Hepatocyte (in vitro differentiated cells): Measurements from ENCODE around the gene IFT27. TPM values are rescaled to one million over a fixed set of nuclear protein-coding genes. Genes with fewer than 3 reads are reported as not detected.

Experiments used
- DNase-seq: peaks from one replicate; pipeline ENCODE4 v3.0.0-alpha.2; 2016; ENCODE audit warnings: low spot score
- H2AFZ ChIP-seq: fragments of 200-600 bp; sonication (generic); 2 replicates; pipeline ENCODE4 v1.6.0; 2016; ENCODE audit warnings: antibody characterized with exemption, mild to moderate bottlenecking
- H3K27ac ChIP-seq: fragments of 200-600 bp; sonication (generic); 2 replicates; pipeline ENCODE4 v1.5.1; 2016; ENCODE audit warnings: mild to moderate bottlenecking
- H3K27me3 ChIP-seq: fragments of 200-600 bp; sonication (generic); 2 replicates; pipeline ENCODE4 v1.6.1; 2016
- H3K36me3 ChIP-seq: fragments of 200-600 bp; sonication (generic); replicated peaks from 2 replicates; pipeline ENCODE4 v1.5.1; 2016; ENCODE audit warnings: low read depth; ENCODE audit not compliant: insufficient read depth
- H3K4me1 ChIP-seq: fragments of 200-600 bp; sonication (generic); 2 replicates; pipeline ENCODE4 v1.5.1; 2016; ENCODE audit warnings: mild to moderate bottlenecking, moderate library complexity; ENCODE audit not compliant: insufficient read depth
- H3K4me2 ChIP-seq: fragments of 200-600 bp; sonication (generic); 2 replicates; pipeline ENCODE4 v1.6.0; 2016
- H3K4me3 ChIP-seq: fragments of 200-600 bp; sonication (generic); 2 replicates; pipeline ENCODE4 v1.5.1; 2016; ENCODE audit warnings: mild to moderate bottlenecking
- H3K79me2 ChIP-seq: fragments of 200-600 bp; sonication (generic); 2 replicates; pipeline ENCODE4 v1.6.0; 2017; ENCODE audit warnings: mild to moderate bottlenecking
- H3K9me2 ChIP-seq: fragments of 200-600 bp; sonication (generic); replicated peaks from 2 replicates; pipeline ENCODE4 v1.6.0; 2017; ENCODE audit warnings: mild to moderate bottlenecking; ENCODE audit not compliant: insufficient read depth
- H3K9me3 ChIP-seq: fragments of 200-600 bp; sonication (generic); 2 replicates; pipeline ENCODE4 v1.5.1; 2016; ENCODE audit warnings: low read depth, mild to moderate bottlenecking
- H4K20me1 ChIP-seq: fragments of 200-600 bp; sonication (generic); 2 replicates; pipeline ENCODE4 v1.6.0; 2016; ENCODE audit warnings: mild to moderate bottlenecking; ENCODE audit not compliant: insufficient read depth, poor library complexity, severe bottlenecking
- CTCF ChIP-seq: fragments of 200-600 bp; sonication (generic); IDR thresholded peaks from 2 replicates; pipeline ENCODE4 v1.5.1; 2016; ENCODE audit warnings: antibody characterized with exemption, mild to moderate bottlenecking; ENCODE audit not compliant: poor library complexity
- EZH2 ChIP-seq: fragments of 200-600 bp; sonication (generic); IDR thresholded peaks from 2 replicates; pipeline ENCODE4 v1.6.1; 2016; ENCODE audit warnings: antibody characterized with exemption, mild to moderate bottlenecking, borderline replicate concordance
- EZH2phosphoT487 ChIP-seq: fragments of 200-600 bp; sonication (generic); IDR thresholded peaks from one replicate; pipeline ENCODE4 v1.6.1; 2018; ENCODE audit warnings: antibody characterized with exemption, mild to moderate bottlenecking, low read depth, moderate library complexity; ENCODE audit not compliant: unreplicated experiment, severe bottlenecking
- WGBS: methylation state at CpG from one replicate; pipeline ENCODE4 v1.1.6; 2016; ENCODE audit warnings: low lambda C conversion rate; ENCODE audit errors: missing lambda C conversion rate; 5-methylcytosine and 5-hydroxymethylcytosine counted together
- polyA plus RNA-seq: library from polyadenylated mRNA; unstranded; fragments of >200 nt; fragmentation: Nextera tagmentation; extraction: Ambion mirVana; gene quantifications from 2 replicates; pipeline ENCODE4 v1.2.1, GENCODE V29; 2016
- total RNA-seq: library from RNA; depleted of rRNA; stranded (reverse); fragments of >200 nt; gene quantifications from 2 replicates; pipeline ENCODE4 v1.2.3, GENCODE V29; 2014

Gene IFT27
- total and polyA plus RNA-seq, 2 experiments from 2014 or later: 15.3 to 25.3 TPM

GRCh38 chr22:36814801-36815200, 38.9 kb upstream of the IFT27 start:
- Histone ChIP-seq H3K9me2 (no peaks in the 10 kb centered on the region), H3K27ac (no peak overlapping the region), H3K79me2 (no peaks in the 10 kb centered on the region), H3K9me3 (no peaks in the 10 kb centered on the region), H3K4me3 (no peak overlapping the region), H3K27me3 (peaks cover 72% of the 10 kb centered on the region), H4K20me1 (no peaks in the 10 kb centered on the region), H3K4me1 (peaks cover 5% of the 10 kb centered on the region), H2AFZ (no peak overlapping the region), H3K4me2 (no peak overlapping the region), H3K36me3 (no peaks in the 10 kb centered on the region)
- no peak for DNase-seq
- TF ChIP-seq EZH2 (no peak), EZH2phosphoT487 (no peak), CTCF (no peak)
- 74% methylated on average over 10 of the region's 10 CpGs for WGBS

GRCh38 chr22:36811094-36811800, 35.3 kb upstream of the IFT27 start:
- Histone ChIP-seq H3K27me3 (peaks cover 37% of the 10 kb centered on the region), H3K27ac (no peak overlapping the region), H3K36me3 (no peaks in the 10 kb centered on the region), H4K20me1 (no peaks in the 10 kb centered on the region), H3K4me2 (no peak overlapping the region), H3K79me2 (no peaks in the 10 kb centered on the region), H3K9me3 (no peaks in the 10 kb centered on the region), H3K4me3 (no peak overlapping the region), H3K4me1 (no peaks in the 10 kb centered on the region), H2AFZ (no peak overlapping the region), H3K9me2 (no peaks in the 10 kb centered on the region)
- TF ChIP-seq EZH2phosphoT487 (no peak), CTCF (no peak), EZH2 (no peak)
- no peak for DNase-seq
- WGBS: 94% methylated on average over 3 of the region's 3 CpGs

- Histone ChIP-seq H3K36me3 (no peaks in the 10 kb centered on the region), H3K27ac (no peak overlapping the region), H3K79me2 (no peaks in the 10 kb centered on the region), H3K4me2 (no peak overlapping the region), H3K9me2 (no peaks in the 10 kb centered on the region), H3K4me3 (no peak overlapping the region), H4K20me1 (no peaks in the 10 kb centered on the region), H3K4me1 (no peaks in the 10 kb centered on the region), H3K9me3 (no peaks in the 10 kb centered on the region), H2AFZ (no peak overlapping the region), H3K27me3 (peaks cover 27% of the 10 kb centered on the region)
- WGBS: 92% methylated on average over 6 of the region's 6 CpGs
- no peak for DNase-seq
- TF ChIP-seq EZH2: no peak
- no peak for TF ChIP-seq EZH2phosphoT487
- TF ChIP-seq CTCF: no peak
Measured at GRCh38 chr22:36809351-36809750, 33.4 kb upstream of the IFT27 start.
